ENCODE data around the gene INMT.

INMT gene

GRCh38 chr7:30744075-30744417 is 7.9 kb upstream of the INMT start:
- peaks cover 16% of the 10 kb centered on the region; the same call in 1 of the 2 replicates for H3K27me3 ChIP-seq (ENCODE audit: control insufficient read depth, low read length)
- no peak overlapping the region for H3K4me2 ChIP-seq (ENCODE audit: low read length)
- no peaks in the 10 kb centered on the region for H3K9me2 ChIP-seq (replicated peaks; ENCODE audit: control insufficient read depth, low read length)
- H3K4me3 ChIP-seq (ENCODE audit: low read length), result no peak overlapping the region
- H3K36me3 ChIP-seq (ENCODE audit: control insufficient read depth, low read length), result no peaks in the 10 kb centered on the region
- no peaks in the 10 kb centered on the region for H3K79me2 ChIP-seq (ENCODE audit: control insufficient read depth, low read length)
- TF ChIP-seq EZH2phosphoT487 (IDR thresholded peaks at IDR 0.05; ENCODE audit: borderline replicate concordance, low read length) (no peak), CTCF (IDR thresholded peaks at IDR 0.05; ENCODE audit: low read depth, low read length, poor library complexity, severe bottlenecking) (no peak)
- no peaks in the 10 kb centered on the region for H3F3A ChIP-seq (ENCODE audit: control insufficient read depth, insufficient read depth)
- H3K27ac ChIP-seq (ENCODE audit: low read depth, low read length), result no peak overlapping the region
- no peaks in the 10 kb centered on the region for H3K9me3 ChIP-seq (ENCODE audit: control insufficient read depth, insufficient read depth, low read length)
- H4K20me1 ChIP-seq (ENCODE audit: control insufficient read depth, insufficient read depth, low read depth, low read length), result no peaks in the 10 kb centered on the region
- H3K4me1 ChIP-seq (ENCODE audit: control insufficient read depth, low read length), result no peaks in the 10 kb centered on the region

- Histone ChIP-seq H3K9me2 (replicated peaks; ENCODE audit: control insufficient read depth, low read length) (no peaks in the 10 kb centered on the region), H3K27me3 (ENCODE audit: control insufficient read depth, low read length) (peaks cover 18% of the 10 kb centered on the region; the same call in 1 of the 2 replicates), H3K4me3 (ENCODE audit: low read length) (no peak overlapping the region), H4K20me1 (ENCODE audit: control insufficient read depth, insufficient read depth, low read depth, low read length) (no peaks in the 10 kb centered on the region), H3K4me2 (ENCODE audit: low read length) (no peak overlapping the region), H3K79me2 (ENCODE audit: control insufficient read depth, low read length) (no peaks in the 10 kb centered on the region), H3F3A (ENCODE audit: control insufficient read depth, insufficient read depth) (no peaks in the 10 kb centered on the region), H3K4me1 (ENCODE audit: control insufficient read depth, low read length) (no peaks in the 10 kb centered on the region), H3K27ac (ENCODE audit: low read depth, low read length) (no peak overlapping the region), H3K9me3 (ENCODE audit: control insufficient read depth, insufficient read depth, low read length) (no peaks in the 10 kb centered on the region), H3K36me3 (ENCODE audit: control insufficient read depth, low read length) (no peaks in the 10 kb centered on the region)
- TF ChIP-seq CTCF (IDR thresholded peaks at IDR 0.05; ENCODE audit: low read depth, low read length, poor library complexity, severe bottlenecking) (no peak), EZH2phosphoT487 (IDR thresholded peaks at IDR 0.05; ENCODE audit: borderline replicate concordance, low read length) (no peak)
These were observed 6.5 kb upstream of the INMT start for GRCh38 chr7:30745261-30745941.

- no peaks in the 10 kb centered on the region for H3K79me2 ChIP-seq (ENCODE audit: control insufficient read depth, low read length)
- TF ChIP-seq CTCF (IDR thresholded peaks at IDR 0.05; ENCODE audit: low read depth, low read length, poor library complexity, severe bottlenecking) (no peak), EZH2phosphoT487 (IDR thresholded peaks at IDR 0.05; ENCODE audit: borderline replicate concordance, low read length) (no peak)
These were observed 1.9 kb upstream of the INMT start for GRCh38 chr7:30750010-30750409.

More at GRCh38 chr7:30750010-30750409, 1.9 kb upstream of the INMT start:
- H3F3A ChIP-seq (ENCODE audit: control insufficient read depth, insufficient read depth), result no peaks in the 10 kb centered on the region
- no peaks in the 10 kb centered on the region for H3K36me3 ChIP-seq (ENCODE audit: control insufficient read depth, low read length)
- H3K9me2 ChIP-seq (replicated peaks; ENCODE audit: control insufficient read depth, low read length), result no peaks in the 10 kb centered on the region
- peaks cover 18% of the 10 kb centered on the region; the same call in 1 of the 2 replicates for H3K27me3 ChIP-seq (ENCODE audit: control insufficient read depth, low read length)
- H3K4me3 ChIP-seq (ENCODE audit: low read length), result no peak overlapping the region
- H4K20me1 ChIP-seq (ENCODE audit: control insufficient read depth, insufficient read depth, low read depth, low read length), result no peaks in the 10 kb centered on the region
- H3K9me3 ChIP-seq (ENCODE audit: control insufficient read depth, insufficient read depth, low read length), result no peaks in the 10 kb centered on the region
- H3K4me2 ChIP-seq (ENCODE audit: low read length), result no peak overlapping the region
- H3K4me1 ChIP-seq (ENCODE audit: control insufficient read depth, low read length), result no peaks in the 10 kb centered on the region
- no peak overlapping the region for H3K27ac ChIP-seq (ENCODE audit: low read depth, low read length)

All from DOHH2 (cell line).